ENCODE data around the gene LAPTM4A.
"Not testable (repeated sequence)": the region's sequence is repeated elsewhere in the genome, so short reads cannot be mapped to it uniquely, and the experiment has no call there.

Gene LAPTM4A

DNA sequence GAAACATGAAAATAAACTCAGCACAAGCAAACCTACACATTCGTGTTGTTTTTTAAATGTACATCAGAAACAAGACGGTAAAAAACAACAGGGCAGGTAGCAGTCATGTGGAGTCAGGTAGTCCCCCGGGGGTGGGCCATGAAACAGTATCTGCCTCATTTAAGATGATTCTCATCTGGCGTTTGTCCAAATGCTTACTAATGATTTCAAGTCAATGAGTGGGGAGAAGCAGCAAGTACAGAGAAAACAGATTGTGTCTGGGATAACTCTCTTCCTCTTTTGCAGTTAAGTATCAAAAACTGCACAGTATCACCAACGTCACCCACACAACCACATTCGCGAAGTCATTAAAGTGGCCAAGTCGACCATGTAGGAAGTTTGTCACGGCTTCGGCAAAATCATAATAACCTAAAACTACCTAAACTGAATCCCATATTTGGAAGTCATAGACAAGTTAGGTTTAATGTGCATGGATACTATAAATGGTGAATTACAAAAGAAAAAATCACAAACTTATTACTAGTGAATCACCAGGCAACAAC lies 1.3 kb downstream of the LAPTM4A start:
- DNase-seq: peak; percentile 33

GRCh38 chr2:20049637-20050036 lies 1.8 kb downstream of the LAPTM4A start:
- no peak for DNase-seq

GRCh38 chr2:20048488-20049448 lies 2.7 kb downstream of the LAPTM4A start:
- no peak for DNase-seq

- not testable (repeated sequence) for DNase-seq
These were observed 5.6 kb downstream of the LAPTM4A start for GRCh38 chr2:20045712-20046292.

- DNase-seq: no peak
These were observed 6.7 kb downstream of the LAPTM4A start for GRCh38 chr2:20044778-20045177.

GRCh38 chr2:20042531-20042930 lies 8.9 kb downstream of the LAPTM4A start:
- DNase-seq: no peak

DNA sequence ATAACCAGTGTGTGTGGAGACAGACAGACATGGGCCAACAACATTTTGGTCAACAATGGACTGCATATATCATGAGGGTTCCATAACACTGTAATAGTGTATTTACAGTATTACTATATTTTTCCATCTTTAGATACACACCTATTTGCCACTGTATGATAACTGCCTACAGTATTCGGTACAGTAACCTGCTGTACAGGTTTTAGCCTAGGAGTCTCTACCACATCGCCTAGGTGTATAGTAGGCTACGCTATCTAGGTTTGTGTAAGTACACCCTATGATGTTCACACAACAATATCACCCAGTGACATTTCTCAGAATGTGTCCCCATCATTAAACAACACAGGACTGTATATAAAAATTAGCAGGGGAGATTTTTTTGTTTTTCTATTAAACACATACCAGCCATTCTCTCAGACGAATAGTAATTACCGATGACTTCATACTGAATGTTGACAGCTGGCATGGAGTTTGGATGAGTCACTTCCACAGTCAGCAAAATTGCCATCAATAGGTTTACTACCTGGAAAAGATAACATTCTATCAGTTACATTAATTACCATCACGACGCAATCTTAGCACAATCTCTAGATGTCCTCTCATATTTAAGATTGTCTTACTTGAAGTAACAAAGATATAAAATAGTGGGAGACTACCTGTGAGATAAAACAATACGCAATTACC lies 10.8 kb downstream of the LAPTM4A start:
- no peak for DNase-seq

DNA sequence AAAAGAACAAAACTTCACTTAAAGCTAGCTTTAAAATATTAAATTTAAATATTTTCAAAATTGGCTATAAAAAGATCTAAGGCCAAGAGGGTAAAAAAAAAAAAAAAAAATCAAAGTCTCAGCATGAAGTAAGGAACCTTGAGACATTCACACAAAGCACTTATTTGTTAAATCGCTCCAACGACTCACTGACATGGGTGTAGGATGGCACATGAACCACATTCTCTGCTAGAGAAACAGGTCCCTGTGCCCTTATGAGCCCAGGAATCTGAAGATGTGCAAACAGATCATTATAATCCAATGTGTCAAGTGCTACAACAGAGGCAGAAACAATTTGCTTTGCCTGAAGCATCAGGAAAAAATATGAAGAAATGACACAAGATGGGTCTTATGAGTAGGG lies 13.8 kb downstream of the LAPTM4A start:
- DNase-seq: no peak

DNA sequence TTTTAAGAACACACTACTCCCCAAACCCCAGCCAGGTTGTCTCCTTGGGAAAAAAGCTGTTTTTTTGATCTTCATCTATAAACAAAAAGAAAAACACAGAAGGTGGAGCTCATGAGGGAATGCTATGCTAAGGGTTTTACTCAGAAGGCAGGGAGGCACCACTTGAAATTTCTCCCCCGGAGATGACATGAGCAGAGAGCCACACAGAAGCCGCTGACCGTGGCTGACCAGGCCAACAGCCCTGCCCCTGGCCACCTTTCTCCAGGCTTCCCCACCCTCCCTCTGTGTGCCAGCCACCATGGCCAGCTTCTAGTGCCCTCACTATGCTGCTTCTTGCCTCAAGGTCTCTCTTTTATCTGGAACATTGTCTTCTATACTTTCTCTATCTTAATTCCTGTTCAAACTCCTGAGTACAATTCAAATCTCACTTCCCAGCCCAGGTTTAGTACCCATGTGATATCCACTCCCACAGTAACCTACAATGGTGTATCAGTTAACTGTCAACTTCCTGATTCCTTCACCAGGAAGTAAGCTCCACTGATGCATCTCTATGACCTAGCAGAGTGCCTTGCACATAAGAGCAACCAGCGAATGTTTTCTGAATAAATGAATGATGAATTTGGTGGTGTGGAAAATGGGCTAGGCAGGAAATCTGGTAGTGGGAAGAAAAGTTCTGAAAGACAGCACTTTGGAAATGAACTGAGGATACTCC lies 15.3 kb downstream of the LAPTM4A start:
- no peak for DNase-seq

DNA sequence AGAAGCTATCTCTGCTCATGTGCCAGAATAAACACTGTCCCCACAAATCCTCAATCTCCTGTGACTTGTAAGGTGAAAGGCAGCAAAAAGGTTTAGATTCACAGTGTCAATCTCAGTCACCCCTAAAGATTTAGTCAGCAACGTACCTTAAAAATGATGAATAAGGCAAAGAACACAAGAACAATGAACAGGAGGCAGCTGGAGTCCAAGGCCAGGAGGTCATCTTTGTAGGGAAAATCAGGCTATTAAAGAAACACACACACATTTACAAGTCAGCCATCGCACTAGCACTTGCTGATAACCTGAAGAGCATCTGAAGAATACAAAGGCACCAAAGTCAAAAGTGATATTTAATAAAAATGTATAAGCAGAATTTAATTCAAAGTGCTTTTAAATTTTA lies 16.6 kb downstream of the LAPTM4A start:
- DNase-seq: no peak

GRCh38 chr2:20034218-20034617 lies 17.2 kb downstream of the LAPTM4A start:
- no peak for DNase-seq

- no peak for DNase-seq
These were observed 18.1 kb downstream of the LAPTM4A start for GRCh38 chr2:20033322-20033721.

DNA sequence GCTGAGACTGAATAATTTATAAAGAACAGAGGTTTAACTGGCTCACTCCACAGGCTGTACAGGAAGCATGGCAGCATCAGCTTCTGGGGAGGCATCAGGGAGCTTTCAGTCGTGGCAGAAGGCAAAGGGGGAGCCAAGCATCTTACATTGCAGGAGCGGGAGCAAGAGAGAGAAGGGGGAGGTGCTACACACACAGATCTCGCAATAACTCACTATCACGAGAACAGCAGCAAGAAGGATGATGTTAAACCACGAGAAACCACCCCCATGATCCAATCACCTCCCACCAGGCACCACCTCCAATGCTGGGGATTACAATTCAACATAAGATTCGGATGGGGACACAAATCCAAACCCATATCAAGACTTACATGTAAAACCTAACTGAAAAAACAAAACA lies 21.2 kb downstream of the LAPTM4A start:
- no peak for DNase-seq

DNA sequence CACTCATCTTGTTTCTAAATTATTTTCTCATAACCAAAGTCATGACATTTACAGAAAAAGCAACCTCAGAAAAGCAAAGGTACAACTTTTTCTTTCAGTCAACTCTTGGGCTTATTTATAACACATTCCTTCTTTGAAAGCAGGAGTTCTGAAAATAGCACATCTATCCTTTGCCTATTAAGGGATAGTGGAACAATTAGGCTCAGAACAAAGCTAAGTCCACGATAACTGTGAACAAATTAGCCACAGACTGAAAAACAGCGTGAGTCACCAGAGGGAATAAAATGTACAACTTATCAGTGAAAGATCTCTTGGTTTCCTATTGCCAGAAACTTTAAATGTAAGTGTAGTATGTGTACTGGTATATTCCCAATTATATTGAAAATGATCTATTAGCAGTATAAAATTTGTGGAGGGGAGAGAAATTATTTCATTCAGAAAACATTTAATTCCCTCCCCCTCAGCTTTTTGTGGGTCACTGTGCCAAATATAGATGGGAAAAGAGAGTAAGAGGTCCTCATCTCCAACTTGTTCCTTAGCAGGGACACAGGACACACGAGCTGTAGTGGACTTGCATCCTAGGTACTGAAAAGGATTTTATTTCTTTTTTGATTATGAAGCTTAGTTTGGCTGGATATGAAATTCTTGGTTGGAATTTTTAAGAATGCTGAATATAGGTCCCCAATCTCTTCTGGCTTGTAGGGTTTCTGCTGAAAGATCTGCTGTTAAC lies 23.6 kb downstream of the LAPTM4A start:
- no peak for DNase-seq

DNA sequence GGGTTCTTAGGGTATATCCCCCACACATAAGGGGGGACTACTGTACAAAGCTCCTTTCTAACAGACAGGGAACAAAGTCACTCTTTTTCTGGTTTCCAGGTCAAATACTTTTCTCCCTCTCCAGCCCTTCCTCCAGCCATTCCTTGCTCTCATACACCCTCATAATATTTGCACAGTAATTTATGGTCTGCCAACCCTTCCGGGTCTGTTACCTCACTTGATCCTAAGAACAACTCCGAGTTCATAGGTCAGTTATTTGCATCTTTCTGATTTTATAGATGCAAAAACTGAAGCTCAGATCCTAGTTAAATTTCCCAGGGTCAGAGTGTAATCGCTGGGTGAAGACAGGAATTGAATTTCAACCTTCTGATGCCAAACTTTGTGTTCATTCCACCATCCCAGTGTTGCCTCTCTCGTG lies 24.2 kb downstream of the LAPTM4A start:
- DNase-seq: no peak

DNA sequence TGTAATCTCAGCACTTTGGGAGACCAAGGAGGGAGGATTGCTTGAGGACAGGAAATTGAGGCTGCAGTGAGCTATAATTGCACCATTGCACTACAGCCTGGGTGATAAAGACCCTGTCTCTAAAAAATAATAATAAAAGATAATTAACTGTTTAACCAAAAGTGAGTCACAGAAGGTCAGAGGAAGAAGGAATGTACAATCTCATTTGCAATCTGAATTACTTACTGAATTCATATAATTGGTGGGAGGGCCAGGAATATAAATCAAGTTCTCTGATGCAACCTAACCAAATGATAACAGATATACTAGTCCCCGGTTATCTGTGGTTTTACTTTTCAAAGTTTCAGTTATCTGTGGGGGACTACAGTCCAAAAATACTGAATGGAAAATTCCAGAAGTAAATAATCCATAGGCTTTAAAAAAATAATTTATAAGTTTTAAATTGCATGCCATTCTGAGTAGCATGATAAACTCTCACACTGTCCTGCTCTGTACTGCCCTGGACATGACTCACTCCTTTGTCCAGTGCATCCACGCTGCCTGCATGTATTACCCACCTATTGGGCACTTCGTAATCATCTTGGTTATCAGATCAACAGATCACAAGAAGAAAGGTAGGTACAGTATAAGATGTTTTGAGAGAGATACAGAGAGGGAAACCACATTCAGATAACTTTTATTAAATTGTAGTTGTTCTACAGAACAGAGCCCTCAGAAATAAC lies 26.2 kb downstream of the LAPTM4A start:
- no peak for DNase-seq

DNA sequence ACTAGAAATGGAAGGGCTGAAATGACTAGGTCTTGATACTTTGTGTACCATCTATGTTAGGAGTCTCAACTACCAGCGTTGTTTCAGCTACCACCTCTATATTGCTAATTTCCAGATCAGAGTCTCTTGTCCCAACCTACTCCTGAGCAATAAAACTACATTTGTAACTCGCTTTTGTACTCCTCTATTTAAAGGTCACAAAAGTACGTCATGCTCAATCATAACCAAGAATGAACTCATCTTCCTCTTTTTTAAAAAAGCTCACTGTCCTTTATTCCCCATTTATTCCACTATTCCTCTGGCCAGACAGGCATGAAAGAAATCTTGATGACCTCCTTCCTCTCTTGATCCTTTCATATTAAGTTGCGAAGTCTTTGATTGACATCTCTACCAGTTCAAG lies 27.7 kb downstream of the LAPTM4A start:
- DNase-seq: no peak

GRCh38 chr2:20021405-20022009 lies 29.9 kb downstream of the LAPTM4A start:
- no peak for DNase-seq

DNA sequence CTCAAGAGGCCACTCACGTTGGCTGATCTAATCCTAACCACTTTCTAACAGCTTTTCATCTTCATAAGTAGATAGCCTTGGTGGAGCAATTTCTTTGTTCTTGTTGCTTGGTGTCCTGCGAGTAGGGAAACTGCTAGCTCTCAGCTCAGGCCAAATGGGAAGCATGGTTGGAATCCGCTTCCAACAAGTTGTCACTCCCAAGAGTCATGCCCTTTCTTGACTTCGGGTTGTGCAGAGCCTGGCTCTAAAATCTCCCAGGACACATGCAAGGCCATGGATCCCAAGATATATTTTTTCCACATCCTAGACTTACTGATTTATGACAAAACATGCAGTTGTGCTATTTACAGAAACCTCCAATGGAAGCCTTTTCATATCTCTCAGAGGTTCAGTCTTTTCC lies 31.7 kb downstream of the LAPTM4A start:
- no peak for DNase-seq

- no peak for DNase-seq
These were observed 32.8 kb downstream of the LAPTM4A start for GRCh38 chr2:20018601-20019152.

DNA sequence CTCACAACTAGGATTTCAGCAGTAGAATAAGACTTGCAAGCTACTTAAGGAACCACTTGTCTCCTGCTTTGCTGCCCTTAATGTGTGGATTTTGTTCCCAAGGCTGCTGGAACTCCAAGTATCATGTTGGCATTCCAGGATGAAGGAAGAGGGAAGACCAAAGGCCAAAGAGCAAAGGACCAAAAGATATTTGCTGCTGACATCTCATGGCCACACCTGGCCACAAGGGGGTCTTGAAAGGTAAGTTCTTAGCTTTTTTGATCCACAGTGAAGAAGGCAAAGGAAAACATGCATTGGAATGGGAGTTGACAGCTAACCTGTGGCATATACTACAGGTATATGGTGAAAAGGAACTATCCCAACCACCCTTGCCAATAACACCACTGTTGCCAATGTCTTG lies 35.1 kb downstream of the LAPTM4A start:
- DNase-seq: no peak

Data from NCI-H510A treated with DMSO at 0.1 percent for 48 hours (cell line).